BLaER1 treated with 17β-estradiol and CSF1 and Interleukin-3, amounts not matched to agents 10 nM and 100 nM (cell line): ENCODE measurements around the gene MYH15.

Source experiments
- H3K27ac ChIP-seq, 11 experiments: shearing (Covaris generic); formaldehyde crosslinking; 2 replicates each; pipeline ENCODE4 v1.8.1; 2022
- H3K27me3 ChIP-seq, 11 experiments: shearing (Covaris generic); formaldehyde crosslinking; 2 replicates each; pipeline ENCODE4 v1.8.1; 2022
- H3K36me3 ChIP-seq, 11 experiments: shearing (Covaris generic); formaldehyde crosslinking; 2 replicates each; pipeline ENCODE4 v1.8.1; 2022
- H3K4me1 ChIP-seq, 10 experiments: shearing (Covaris generic); formaldehyde crosslinking; 2 replicates each; pipeline ENCODE4 v1.8.1; 2022
- H3K4me2 ChIP-seq, 11 experiments: shearing (Covaris generic); formaldehyde crosslinking; 2 replicates each; pipeline ENCODE4 v1.8.1; 2022
- H3K4me3 ChIP-seq, 10 experiments: shearing (Covaris generic); formaldehyde crosslinking; 2 replicates each; pipeline ENCODE4 v1.8.1; 2022
- H3K9ac ChIP-seq, 11 experiments: shearing (Covaris generic); formaldehyde crosslinking; 2 replicates each; pipeline ENCODE4 v1.8.1; 2022
- H3K9me3 ChIP-seq, 11 experiments: shearing (Covaris generic); formaldehyde crosslinking; replicated peaks in 1 of 11; 2 replicates each; pipeline ENCODE4 v1.8.1; 2022
- H4K20me1 ChIP-seq, 11 experiments: shearing (Covaris generic); formaldehyde crosslinking; 2 replicates each; pipeline ENCODE4 v1.8.1; 2022
- Cebpa-rat ChIP-seq, 11 experiments: shearing (Covaris generic); IDR thresholded peaks; 2 replicates each; pipeline ENCODE4 v1.8.1; 2022

The MYH15 gene

DNA sequence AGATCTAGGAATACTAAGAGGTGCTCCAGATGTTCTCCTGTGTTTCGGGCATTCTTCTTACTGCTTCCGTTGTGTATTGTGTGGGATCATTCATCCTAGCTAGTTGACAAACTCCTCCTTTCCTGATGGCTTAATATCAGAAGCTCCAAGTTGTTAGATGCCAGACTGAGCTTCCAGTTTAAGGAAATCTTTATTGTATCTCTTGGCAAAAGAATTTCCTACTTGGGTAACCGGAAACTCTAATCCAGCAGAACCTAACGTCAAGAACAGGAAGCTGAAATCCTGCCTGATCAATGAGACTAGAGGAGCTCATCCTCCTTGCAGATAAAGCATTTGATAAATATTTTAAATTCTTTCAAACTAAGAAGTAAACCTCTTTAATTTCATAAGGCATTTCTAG lies 27.7 kb upstream of the MYH15 start:
- Histone ChIP-seq H3K9me3 (peaks cover 0 to under 1% (median 0%) of the 10 kb centered on the region in 11 experiments; a peak in 1 of 22 replicates), H3K9ac (no peak overlapping the region), H3K27ac (no peak overlapping the region), H3K4me2 (no peak overlapping the region), H3K4me1 (no peaks in the 10 kb centered on the region), H3K36me3 (peaks cover 0 to 13% (median 8%) of the 10 kb centered on the region in 11 experiments; a peak in 20 of 22 replicates), H4K20me1 (no peaks in the 10 kb centered on the region), H3K4me3 (no peak overlapping the region), H3K27me3 (no peaks in the 10 kb centered on the region)
- no peak for TF ChIP-seq Cebpa-rat (IDR thresholded peaks at IDR 0.05)

DNA sequence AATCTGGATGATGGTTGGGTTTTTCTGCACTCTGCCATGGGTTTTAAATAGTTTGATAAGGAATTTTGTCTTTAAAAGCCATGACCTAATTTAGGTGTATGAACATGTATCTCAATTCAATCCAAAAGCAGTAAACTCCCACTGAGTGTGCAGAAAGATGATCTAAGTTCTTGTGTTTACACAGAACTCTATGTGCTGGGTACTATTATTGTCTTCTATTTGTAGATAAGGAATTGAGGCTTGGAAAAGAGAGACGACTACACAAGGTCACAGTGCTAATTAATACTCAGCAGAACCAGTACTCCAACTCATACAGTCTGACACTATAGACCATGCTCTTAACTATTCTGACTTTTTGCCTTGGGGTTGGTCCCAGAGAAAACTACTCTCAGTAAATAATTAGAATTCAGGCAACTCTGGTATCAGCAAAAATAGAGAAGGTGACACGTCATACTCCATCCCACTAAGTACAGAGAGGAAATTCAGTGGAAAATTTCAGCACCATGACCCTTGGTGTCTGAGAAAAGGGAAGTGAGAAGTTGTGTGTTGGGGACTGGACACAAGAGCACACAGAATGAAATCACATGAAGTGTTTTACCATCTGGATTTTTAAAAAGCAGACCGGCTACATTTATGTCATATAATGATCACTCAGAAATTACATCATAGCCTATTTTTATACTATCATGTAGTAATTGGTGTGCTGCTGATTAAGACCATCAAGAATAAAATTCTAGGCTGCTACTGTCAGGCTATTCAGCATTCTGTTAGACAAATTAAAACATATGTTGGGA lies 18.3 kb upstream of the MYH15 start:
- Histone ChIP-seq H3K9ac (peak overlapping the region in 2 of 11 experiments; percentile 50 to 53; a peak in 3 of 22 replicates), H4K20me1 (no peaks in the 10 kb centered on the region), H3K4me3 (no peak overlapping the region), H3K4me2 (peak overlapping the region in 7 of 11 experiments; percentile 5 to 76 (median 48); a peak in 12 of 22 replicates), H3K4me1 (peaks cover 0 to 33% (median 10%) of the 10 kb centered on the region in 10 experiments; a peak in 13 of 20 replicates), H3K27ac (peak overlapping the region in 4 of 11 experiments; percentile 48 to 81 (median 66); a peak in 7 of 22 replicates), H3K9me3 (no peaks in the 10 kb centered on the region), H3K36me3 (no peaks in the 10 kb centered on the region), H3K27me3 (no peaks in the 10 kb centered on the region)
- no peak for TF ChIP-seq Cebpa-rat (IDR thresholded peaks at IDR 0.05)

DNA sequence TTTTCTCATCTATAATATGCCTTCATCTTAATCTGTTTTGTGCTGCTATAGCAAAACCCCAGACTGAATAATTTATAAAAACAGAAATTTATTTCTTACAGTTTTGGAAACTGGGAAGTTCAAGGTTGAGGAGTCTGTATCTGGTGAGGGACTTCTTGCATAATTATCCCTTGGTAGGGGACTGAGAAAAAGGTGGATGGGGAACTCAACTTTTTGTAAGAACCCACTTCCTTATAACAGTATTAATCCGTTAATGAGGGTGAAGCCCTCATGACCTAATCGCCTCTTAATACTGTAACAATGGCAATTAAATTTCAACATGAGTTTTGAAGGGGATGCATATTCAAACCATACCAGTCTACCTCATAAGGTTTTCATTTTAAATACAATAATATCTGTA lies 17.4 kb upstream of the MYH15 start:
- Histone ChIP-seq H3K27ac (no peak overlapping the region; a peak in 1 of 22 replicates), H3K36me3 (no peaks in the 10 kb centered on the region), H3K9me3 (no peaks in the 10 kb centered on the region), H3K4me3 (no peak overlapping the region), H3K4me2 (peak overlapping the region in 2 of 11 experiments; percentile 13 to 24; a peak in 2 of 22 replicates), H3K27me3 (no peaks in the 10 kb centered on the region), H3K9ac (no peak overlapping the region), H4K20me1 (no peaks in the 10 kb centered on the region), H3K4me1 (peaks cover 0 to 33% (median 10%) of the 10 kb centered on the region in 10 experiments; a peak in 13 of 20 replicates)
- no peak for TF ChIP-seq Cebpa-rat (IDR thresholded peaks at IDR 0.05)

DNA sequence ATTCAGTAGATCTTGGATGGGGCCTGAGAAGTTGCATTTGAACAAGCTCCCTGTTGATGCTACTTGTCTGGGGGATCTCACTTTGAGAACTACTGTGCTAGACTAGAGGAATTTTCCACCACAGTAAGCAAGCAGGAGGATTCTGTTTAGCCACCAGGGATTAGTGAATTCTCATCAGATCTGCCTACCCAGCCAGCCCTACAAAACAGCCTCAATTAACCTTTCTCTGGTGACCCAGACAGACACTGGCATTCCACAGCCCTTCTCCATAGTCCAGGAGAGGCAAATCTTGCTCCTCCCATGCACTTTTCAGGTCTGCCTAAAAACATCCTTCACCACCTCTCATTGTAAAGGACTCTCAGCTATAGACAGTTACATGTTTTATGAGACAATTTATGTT lies 16.7 kb upstream of the MYH15 start:
- peaks cover 0 to 33% (median 10%) of the 10 kb centered on the region in 10 experiments; a peak in 13 of 20 replicates for H3K4me1 ChIP-seq
- H4K20me1 ChIP-seq: no peaks in the 10 kb centered on the region
- no peaks in the 10 kb centered on the region for H3K36me3 ChIP-seq
- H3K4me3 ChIP-seq: no peak overlapping the region
- no peak overlapping the region for H3K27ac ChIP-seq
- no peak overlapping the region for H3K9ac ChIP-seq
- no peak for TF ChIP-seq Cebpa-rat (IDR thresholded peaks at IDR 0.05)
- no peak overlapping the region; a peak in 1 of 22 replicates for H3K4me2 ChIP-seq
- no peaks in the 10 kb centered on the region for H3K9me3 ChIP-seq
- H3K27me3 ChIP-seq: no peaks in the 10 kb centered on the region

DNA sequence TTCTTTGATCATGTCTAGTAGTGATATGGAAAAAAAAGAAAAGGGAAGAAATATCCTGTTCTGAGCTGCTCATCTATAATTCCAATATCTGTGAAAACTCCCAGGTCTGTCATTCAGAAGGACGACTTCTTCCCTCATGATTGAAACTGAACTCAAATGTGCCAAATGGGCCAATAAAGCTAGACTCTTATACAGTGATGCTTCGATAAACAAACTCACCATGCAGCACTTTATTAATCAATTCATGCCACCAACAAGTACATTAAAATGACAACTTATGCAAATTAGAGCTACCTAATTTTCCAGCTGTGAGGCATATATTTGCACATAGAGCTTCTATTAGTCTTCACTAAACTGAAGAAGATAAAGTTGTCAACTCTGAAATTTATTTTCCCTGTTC lies 15.6 kb upstream of the MYH15 start:
- TF ChIP-seq Cebpa-rat (IDR thresholded peaks at IDR 0.05): no peak
- Histone ChIP-seq H4K20me1 (no peaks in the 10 kb centered on the region), H3K27ac (no peak overlapping the region), H3K4me1 (peaks cover 0 to 33% (median 10%) of the 10 kb centered on the region in 10 experiments; a peak in 13 of 20 replicates), H3K4me2 (0 out of 22 replicates have a peak overlapping the region, but pooled peaks of 1 of the 11 experiments have one; percentile 1), H3K4me3 (no peak overlapping the region), H3K9ac (no peak overlapping the region), H3K27me3 (no peaks in the 10 kb centered on the region), H3K36me3 (no peaks in the 10 kb centered on the region), H3K9me3 (no peaks in the 10 kb centered on the region)

DNA sequence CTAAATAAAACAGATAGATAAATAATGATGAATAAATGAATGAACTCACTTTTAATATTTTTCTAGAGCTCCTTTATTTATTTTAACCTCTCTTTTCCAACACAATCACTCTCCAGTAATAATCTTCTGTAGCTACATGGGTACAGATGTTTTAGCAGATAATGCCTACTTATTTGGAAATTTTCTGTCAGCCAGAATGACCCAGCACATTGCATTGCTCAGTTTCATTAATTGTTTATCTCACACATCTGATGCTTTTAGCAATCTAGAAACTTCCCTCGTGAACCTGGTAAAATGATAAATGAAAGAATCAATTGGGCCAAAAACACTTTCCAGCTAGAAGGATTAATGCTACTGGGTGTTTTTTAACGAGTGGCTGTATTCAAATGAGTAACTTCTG lies 14.9 kb upstream of the MYH15 start:
- H3K4me2 ChIP-seq: no peak overlapping the region
- no peaks in the 10 kb centered on the region for H3K9me3 ChIP-seq

DNA sequence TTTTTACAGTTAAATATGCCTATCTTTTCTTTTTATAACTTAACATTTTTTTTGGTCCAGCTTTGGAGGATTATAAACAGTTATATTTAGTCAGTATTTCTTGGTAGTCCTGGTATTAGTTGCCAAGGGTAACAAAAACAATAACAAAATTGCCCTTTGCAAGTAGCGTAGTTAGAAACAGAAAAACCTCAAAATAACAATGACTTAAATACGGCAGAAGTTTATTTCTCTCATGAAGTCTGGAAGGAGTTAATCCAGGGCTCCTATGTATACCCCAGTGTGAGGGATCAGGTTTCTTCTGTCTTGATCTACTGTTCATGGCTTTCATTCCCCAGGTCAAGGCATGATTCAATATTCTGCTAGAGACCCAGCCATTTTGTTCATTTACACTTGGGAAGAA lies 14.1 kb upstream of the MYH15 start:
- Histone ChIP-seq H3K27me3 (no peaks in the 10 kb centered on the region), H3K4me3 (no peak overlapping the region), H4K20me1 (no peaks in the 10 kb centered on the region), H3K27ac (no peak overlapping the region), H3K4me2 (no peak overlapping the region), H3K4me1 (peaks cover 0 to 25% (median 10%) of the 10 kb centered on the region in 10 experiments; a peak in 13 of 20 replicates), H3K9ac (no peak overlapping the region), H3K36me3 (no peaks in the 10 kb centered on the region), H3K9me3 (no peaks in the 10 kb centered on the region)
- no peak for TF ChIP-seq Cebpa-rat (IDR thresholded peaks at IDR 0.05)

More for the DNA sequence above, 14.9 kb upstream of the MYH15 start:
- Histone ChIP-seq H3K27ac (no peak overlapping the region), H3K27me3 (no peaks in the 10 kb centered on the region), H3K9ac (no peak overlapping the region), H3K4me3 (no peak overlapping the region), H4K20me1 (no peaks in the 10 kb centered on the region), H3K36me3 (no peaks in the 10 kb centered on the region), H3K4me1 (peaks cover 0 to 32% (median 10%) of the 10 kb centered on the region in 10 experiments; a peak in 13 of 20 replicates)
- TF ChIP-seq Cebpa-rat (IDR thresholded peaks at IDR 0.05): no peak

DNA sequence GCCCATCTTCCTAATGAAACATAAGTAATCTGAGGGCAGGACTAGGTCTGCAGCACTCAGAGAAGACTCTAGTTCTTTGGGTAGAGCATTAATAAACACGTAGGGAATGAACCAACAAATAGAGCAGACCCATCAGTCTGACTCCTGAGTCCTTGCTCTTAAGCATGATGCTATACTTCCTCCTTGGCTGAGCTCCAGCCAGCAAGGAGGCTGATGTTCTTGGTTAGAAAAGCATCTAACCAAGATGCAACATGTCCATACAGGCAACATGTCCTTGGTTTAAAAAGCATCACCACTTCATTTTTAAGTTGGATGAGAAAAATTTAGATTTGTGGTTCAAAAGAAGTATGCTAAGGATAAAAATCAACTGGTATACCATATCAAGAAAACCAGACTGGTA lies 8.5 kb upstream of the MYH15 start:
- no peaks in the 10 kb centered on the region for H3K36me3 ChIP-seq
- H3K4me2 ChIP-seq: no peak overlapping the region
- no peaks in the 10 kb centered on the region for H3K9me3 ChIP-seq
- H3K27ac ChIP-seq: no peak overlapping the region
- no peaks in the 10 kb centered on the region for H4K20me1 ChIP-seq
- H3K9ac ChIP-seq: no peak overlapping the region
- H3K27me3 ChIP-seq: no peaks in the 10 kb centered on the region
- no peak overlapping the region for H3K4me3 ChIP-seq
- H3K4me1 ChIP-seq: no peaks in the 10 kb centered on the region
- TF ChIP-seq Cebpa-rat (IDR thresholded peaks at IDR 0.05): no peak

DNA sequence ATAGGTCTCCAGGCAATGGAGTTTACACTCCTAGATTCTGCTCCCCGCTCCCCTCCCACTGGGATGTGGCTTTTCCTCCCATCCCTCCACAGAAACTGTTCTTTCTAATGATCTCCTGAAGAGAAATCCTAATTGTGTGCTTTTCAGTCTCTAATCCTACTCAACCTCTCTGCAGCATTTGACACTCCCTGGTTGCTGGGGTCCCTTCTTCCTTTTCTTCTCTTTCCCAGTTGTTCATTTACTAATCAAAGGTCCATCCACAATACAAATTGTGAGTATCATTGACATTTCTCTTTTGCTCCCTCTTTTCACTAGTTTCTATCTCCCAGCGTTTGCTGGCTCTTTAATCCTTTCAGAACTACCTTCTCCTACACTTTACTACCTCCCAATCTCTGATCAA lies 6.5 kb upstream of the MYH15 start:
- Histone ChIP-seq H3K9me3 (no peaks in the 10 kb centered on the region), H3K4me3 (no peak overlapping the region), H3K27me3 (no peaks in the 10 kb centered on the region), H3K9ac (no peak overlapping the region), H4K20me1 (no peaks in the 10 kb centered on the region), H3K4me1 (no peaks in the 10 kb centered on the region), H3K36me3 (no peaks in the 10 kb centered on the region), H3K4me2 (no peak overlapping the region), H3K27ac (no peak overlapping the region)
- no peak for TF ChIP-seq Cebpa-rat (IDR thresholded peaks at IDR 0.05)

DNA sequence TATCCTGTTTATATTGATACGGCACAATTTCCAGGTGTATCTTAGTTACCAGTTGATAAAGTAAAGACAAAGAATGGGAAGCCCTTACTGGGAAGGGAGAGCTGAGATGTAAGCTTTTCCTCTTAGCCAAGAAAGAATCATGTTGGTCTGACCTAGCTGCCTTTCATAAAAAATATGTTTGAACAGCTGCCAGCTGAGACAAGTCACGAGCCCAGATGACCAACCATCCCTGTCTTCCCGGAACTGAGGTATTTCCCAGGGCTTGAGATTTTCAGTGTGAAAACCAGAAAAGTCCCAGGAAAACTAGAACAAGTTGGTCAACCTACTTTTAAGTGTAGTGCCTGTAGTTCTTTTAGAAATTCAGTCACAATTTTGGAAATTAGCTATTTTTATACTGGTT lies 3.6 kb upstream of the MYH15 start:
- Histone ChIP-seq H4K20me1 (no peaks in the 10 kb centered on the region), H3K27me3 (no peaks in the 10 kb centered on the region), H3K9ac (no peak overlapping the region)

More for the DNA sequence above, 3.6 kb upstream of the MYH15 start:
- Histone ChIP-seq H3K9me3 (no peaks in the 10 kb centered on the region), H3K4me1 (no peaks in the 10 kb centered on the region), H3K4me2 (no peak overlapping the region), H3K27ac (no peak overlapping the region), H3K36me3 (no peaks in the 10 kb centered on the region), H3K4me3 (no peak overlapping the region)
- TF ChIP-seq Cebpa-rat (IDR thresholded peaks at IDR 0.05): no peak
